Measurements from ENCODE around the gene KLRG1. TPM values are rescaled to one million over a fixed set of nuclear protein-coding genes. Genes with fewer than 3 reads are reported as not detected.
A peak's percentile ranks its signal among the peaks of the same experiment; 100 is the strongest.

KLRG1 gene
- total and polyA plus RNA-seq, 5 donors from 2014 or later, result 4.8 to 22.2 (median 16.5) TPM

GRCh38 chr12:9041321-9041720, 52.0 kb downstream of the KLRG1 start:
- H3K27ac ChIP-seq (ENCODE audit: insufficient read depth, low read length, poor library complexity, severe bottlenecking), result no peak overlapping the region
- ATAC-seq (ENCODE audit: low read depth in 2 of 2), result no peak
- peaks cover 12 to 41% (median 17%) of the 10 kb centered on the region in 4 donors for H3K4me1 Mint-ChIP-seq

GRCh38 chr12:9043766-9044165, 54.4 kb downstream of the KLRG1 start:
- Histone ChIP-seq H3K27ac (ENCODE audit: insufficient read depth, low read length, poor library complexity, severe bottlenecking) (no peak overlapping the region), H3K9me3 (ENCODE audit: control insufficient read depth in 2 of 2, low read length in 2 of 2) (no peaks in the 10 kb centered on the region), H3K4me1 (ENCODE audit: control insufficient read depth, insufficient read depth, low read length, poor library complexity, severe bottlenecking) (peaks cover 8% of the 10 kb centered on the region), H3K27me3 (ENCODE audit: control insufficient read depth, insufficient read depth, low read length) (no peaks in the 10 kb centered on the region), H3K4me3 (ENCODE audit: low read depth, low read length) (no peak overlapping the region), H3K36me3 (ENCODE audit: control insufficient read depth, insufficient read depth, low read length) (no peaks in the 10 kb centered on the region)
- H3K36me3 Mint-ChIP-seq, result no peaks in the 10 kb centered on the region
- peaks cover 12 to 22% (median 17%) of the 10 kb centered on the region in 4 donors for H3K4me1 Mint-ChIP-seq
- H3K27me3 Mint-ChIP-seq, result peaks cover 18% of the 10 kb centered on the region
- H3K27ac Mint-ChIP-seq, result no peak overlapping the region
- peaks cover 0 to 4% (median 0%) of the 10 kb centered on the region in 7 donors for H3K9me3 Mint-ChIP-seq
- ATAC-seq (ENCODE audit: low read depth in 2 of 2), result no peak
- DNase-seq, result no peak
- H3K4me3 Mint-ChIP-seq, result no peak overlapping the region

More at GRCh38 chr12:9041321-9041720, 52.0 kb downstream of the KLRG1 start:
- Mint-ChIP-seq H3K4me3 (no peak overlapping the region), H3K9me3 (peaks cover 0 to 2% (median 0%) of the 10 kb centered on the region in 7 donors), H3K36me3 (no peaks in the 10 kb centered on the region), H3K27ac (no peak overlapping the region), H3K27me3 (peaks cover 14% of the 10 kb centered on the region)
- Histone ChIP-seq H3K36me3 (ENCODE audit: control insufficient read depth, insufficient read depth, low read length) (no peaks in the 10 kb centered on the region), H3K4me1 (ENCODE audit: control insufficient read depth, insufficient read depth, low read length, poor library complexity, severe bottlenecking) (peaks cover 22% of the 10 kb centered on the region), H3K9me3 (ENCODE audit: control insufficient read depth in 2 of 2, low read length in 2 of 2) (no peaks in the 10 kb centered on the region), H3K27me3 (ENCODE audit: control insufficient read depth, insufficient read depth, low read length) (no peaks in the 10 kb centered on the region), H3K4me3 (ENCODE audit: low read depth, low read length) (no peak overlapping the region)
- no peak for DNase-seq

GRCh38 chr12:9047105-9047504, 57.8 kb downstream of the KLRG1 start:
- Histone ChIP-seq H3K36me3 (ENCODE audit: control insufficient read depth, insufficient read depth, low read length) (no peaks in the 10 kb centered on the region), H3K27ac (ENCODE audit: insufficient read depth, low read length, poor library complexity, severe bottlenecking) (no peak overlapping the region), H3K9me3 (ENCODE audit: control insufficient read depth in 2 of 2, low read length in 2 of 2) (no peaks in the 10 kb centered on the region), H3K4me1 (ENCODE audit: control insufficient read depth, insufficient read depth, low read length, poor library complexity, severe bottlenecking) (no peaks in the 10 kb centered on the region), H3K27me3 (ENCODE audit: control insufficient read depth, insufficient read depth, low read length) (no peaks in the 10 kb centered on the region), H3K4me3 (ENCODE audit: low read depth, low read length) (no peak overlapping the region)
- H3K9me3 Mint-ChIP-seq, result peaks cover 0 to 4% (median 0%) of the 10 kb centered on the region in 7 donors
- H3K27ac Mint-ChIP-seq, result peak overlapping the region in 1 of 3 donors; percentile 74
- peaks cover 8 to 19% (median 12%) of the 10 kb centered on the region in 4 donors for H3K4me1 Mint-ChIP-seq
- no peaks in the 10 kb centered on the region for H3K36me3 Mint-ChIP-seq
- no peak overlapping the region for H3K4me3 Mint-ChIP-seq
- DNase-seq (no peak), ATAC-seq (ENCODE audit: low read depth in 2 of 2) (no peak)
- H3K27me3 Mint-ChIP-seq, result peaks cover 21% of the 10 kb centered on the region

GRCh38 chr12:9048930-9049329, 59.6 kb downstream of the KLRG1 start:
- H3K4me3 Mint-ChIP-seq, result peak overlapping the region in 1 of 4 donors; percentile 32
- Histone ChIP-seq H3K4me1 (ENCODE audit: control insufficient read depth, insufficient read depth, low read length, poor library complexity, severe bottlenecking) (no peaks in the 10 kb centered on the region), H3K27me3 (ENCODE audit: control insufficient read depth, insufficient read depth, low read length) (peaks cover 3% of the 10 kb centered on the region), H3K4me3 (ENCODE audit: low read depth, low read length) (no peak overlapping the region), H3K9me3 (ENCODE audit: control insufficient read depth in 2 of 2, low read length in 2 of 2) (no peaks in the 10 kb centered on the region), H3K27ac (ENCODE audit: insufficient read depth, low read length, poor library complexity, severe bottlenecking) (peak overlapping the region; percentile 6), H3K36me3 (ENCODE audit: control insufficient read depth, insufficient read depth, low read length) (no peaks in the 10 kb centered on the region)
- H3K9me3 Mint-ChIP-seq, result peaks cover 0 to 4% (median 0%) of the 10 kb centered on the region in 7 donors
- peaks cover 18% of the 10 kb centered on the region for H3K27me3 Mint-ChIP-seq
- no peaks in the 10 kb centered on the region for H3K36me3 Mint-ChIP-seq
- no peak for ATAC-seq (ENCODE audit: low read depth in 2 of 2)
- no peak for DNase-seq
- peak overlapping the region in 1 of 3 donors; percentile 24 for H3K27ac Mint-ChIP-seq
- peaks cover 8 to 19% (median 12%) of the 10 kb centered on the region in 4 donors for H3K4me1 Mint-ChIP-seq

- Mint-ChIP-seq H3K27me3 (peaks cover 18% of the 10 kb centered on the region), H3K4me1 (peaks cover 8 to 19% (median 12%) of the 10 kb centered on the region in 4 donors), H3K36me3 (no peaks in the 10 kb centered on the region), H3K27ac (no peak overlapping the region), H3K4me3 (no peak overlapping the region), H3K9me3 (peaks cover 0 to 4% (median 0%) of the 10 kb centered on the region in 7 donors)
- ATAC-seq (ENCODE audit: low read depth in 2 of 2), result peak; percentile 60 to 63
- Histone ChIP-seq H3K27me3 (ENCODE audit: control insufficient read depth, insufficient read depth, low read length) (peaks cover 3% of the 10 kb centered on the region), H3K36me3 (ENCODE audit: control insufficient read depth, insufficient read depth, low read length) (no peaks in the 10 kb centered on the region), H3K4me3 (ENCODE audit: low read depth, low read length) (no peak overlapping the region), H3K27ac (ENCODE audit: insufficient read depth, low read length, poor library complexity, severe bottlenecking) (no peak overlapping the region), H3K9me3 (ENCODE audit: control insufficient read depth in 2 of 2, low read length in 2 of 2) (no peaks in the 10 kb centered on the region), H3K4me1 (ENCODE audit: control insufficient read depth, insufficient read depth, low read length, poor library complexity, severe bottlenecking) (no peaks in the 10 kb centered on the region)
- peak; percentile 8 to 71 (median 64) for DNase-seq
These were observed 60.3 kb downstream of the KLRG1 start for GRCh38 chr12:9049520-9050133.

- H3K4me1 ChIP-seq (ENCODE audit: control insufficient read depth, insufficient read depth, low read length, poor library complexity, severe bottlenecking), result no peaks in the 10 kb centered on the region
- Mint-ChIP-seq H3K9me3 (peaks cover 0 to 4% (median 0%) of the 10 kb centered on the region in 7 donors), H3K4me3 (no peak overlapping the region), H3K36me3 (no peaks in the 10 kb centered on the region), H3K27ac (no peak overlapping the region), H3K27me3 (peaks cover 22% of the 10 kb centered on the region), H3K4me1 (peaks cover 8 to 19% (median 12%) of the 10 kb centered on the region in 4 donors)
- DNase-seq (no peak), ATAC-seq (ENCODE audit: low read depth in 2 of 2) (no peak)
- no peaks in the 10 kb centered on the region for H3K9me3 ChIP-seq (ENCODE audit: control insufficient read depth in 2 of 2, low read length in 2 of 2)
- no peaks in the 10 kb centered on the region for H3K36me3 ChIP-seq (ENCODE audit: control insufficient read depth, insufficient read depth, low read length)
- H3K4me3 ChIP-seq (ENCODE audit: low read depth, low read length), result no peak overlapping the region
- H3K27me3 ChIP-seq (ENCODE audit: control insufficient read depth, insufficient read depth, low read length), result peaks cover 3% of the 10 kb centered on the region
- H3K27ac ChIP-seq (ENCODE audit: insufficient read depth, low read length, poor library complexity, severe bottlenecking), result no peak overlapping the region
These were observed 61.3 kb downstream of the KLRG1 start for GRCh38 chr12:9050521-9051157.

- no peak for ATAC-seq (ENCODE audit: low read depth in 2 of 2)
- H3K27me3 ChIP-seq (ENCODE audit: control insufficient read depth, insufficient read depth, low read length), result peaks cover 3% of the 10 kb centered on the region
- Mint-ChIP-seq H3K27me3 (peaks cover 27% of the 10 kb centered on the region), H3K27ac (no peak overlapping the region), H3K4me1 (peaks cover 8 to 17% (median 10%) of the 10 kb centered on the region in 4 donors), H3K4me3 (no peak overlapping the region), H3K36me3 (no peaks in the 10 kb centered on the region), H3K9me3 (peaks cover 0 to 3% (median 0%) of the 10 kb centered on the region in 7 donors)
- no peak for DNase-seq
- no peaks in the 10 kb centered on the region for H3K9me3 ChIP-seq (ENCODE audit: control insufficient read depth in 2 of 2, low read length in 2 of 2)
- H3K27ac ChIP-seq (ENCODE audit: insufficient read depth, low read length, poor library complexity, severe bottlenecking), result no peak overlapping the region
- no peaks in the 10 kb centered on the region for H3K36me3 ChIP-seq (ENCODE audit: control insufficient read depth, insufficient read depth, low read length)
- no peak overlapping the region for H3K4me3 ChIP-seq (ENCODE audit: low read depth, low read length)
- H3K4me1 ChIP-seq (ENCODE audit: control insufficient read depth, insufficient read depth, low read length, poor library complexity, severe bottlenecking), result no peaks in the 10 kb centered on the region
These were observed 61.8 kb downstream of the KLRG1 start for GRCh38 chr12:9051158-9051550.

Measured in CD4-positive, CD25-positive, alpha-beta regulatory T cell (primary cell).